SK-N-SH treated with all-trans-retinoic acid at 6 μM for 48 hours (cell line): ENCODE measurements around the gene QPRT.

ENCODE experiments used
- ATAC-seq: fragments of 200-7000 bp; cut with Tn5 transposase; 3 replicates; pipeline ENCODE4 v1.9.1; 2020; ENCODE audit warnings: mild to moderate bottlenecking, moderate library complexity
- ARNTL ChIP-seq: fragments of 450-650 bp; formaldehyde crosslinking; IDR thresholded peaks from 2 replicates; pipeline ENCODE4 v1.5.0; 2020; ENCODE audit warnings: low read depth, mild to moderate bottlenecking, moderate library complexity, borderline replicate concordance
- BACH2 ChIP-seq: fragments of 250-450 bp; sonication (Bioruptor Pico); IDR thresholded peaks from 2 replicates; pipeline ENCODE4 v1.9.0; 2021; ENCODE audit warnings: mild to moderate bottlenecking, borderline replicate concordance
- CREB5 ChIP-seq: fragments of 250-450 bp; sonication (Bioruptor Pico); IDR thresholded peaks from 2 replicates; pipeline ENCODE4 v1.5.1; 2020; ENCODE audit warnings: low read depth, mild to moderate bottlenecking, moderate library complexity
- CSDC2 ChIP-seq: fragments of 250-450 bp; sonication (Bioruptor Pico); IDR thresholded peaks from 2 replicates; pipeline ENCODE4 v1.5.0; 2020; ENCODE audit warnings: mild to moderate bottlenecking, moderate library complexity
- CSRNP3 ChIP-seq: fragments of 250-450 bp; sonication (Bioruptor Pico); IDR thresholded peaks from 2 replicates; pipeline ENCODE4 v1.5.1; 2021; ENCODE audit warnings: mild to moderate bottlenecking, moderate library complexity
- ESRRG ChIP-seq: fragments of 250-450 bp; sonication (Bioruptor Pico); IDR thresholded peaks from 2 replicates; pipeline ENCODE4 v1.6.1; 2021; ENCODE audit warnings: mild to moderate bottlenecking
- GLIS3 ChIP-seq: fragments of 250-450 bp; sonication (Bioruptor Pico); IDR thresholded peaks from 2 replicates; pipeline ENCODE4 v1.5.0; 2020; ENCODE audit warnings: mild to moderate bottlenecking, moderate library complexity
- ISL1 ChIP-seq: fragments of 250-450 bp; sonication (Bioruptor Pico); IDR thresholded peaks from 2 replicates; pipeline ENCODE4 v2.1.2; 2022; ENCODE audit warnings: mild to moderate bottlenecking, moderate library complexity
- OSR1 ChIP-seq: fragments of 250-450 bp; sonication (Bioruptor Pico); IDR thresholded peaks from 2 replicates; pipeline ENCODE4 v1.8.0; 2022; ENCODE audit warnings: moderate library complexity, mild to moderate bottlenecking, inconsistent platforms
- PATZ1 ChIP-seq: fragments of 250-450 bp; sonication (Bioruptor Pico); IDR thresholded peaks from 2 replicates; pipeline ENCODE4 v1.8.0; 2020; ENCODE audit warnings: mild to moderate bottlenecking, moderate library complexity, borderline replicate concordance
- PPARA ChIP-seq: fragments of 250-450 bp; sonication (Bioruptor Pico); IDR thresholded peaks from 2 replicates; pipeline ENCODE4 v1.5.0; 2020; ENCODE audit warnings: mild to moderate bottlenecking, borderline replicate concordance
- RARB ChIP-seq: fragments of 250-450 bp; sonication (Bioruptor Pico); IDR thresholded peaks from 2 replicates; pipeline ENCODE4 v1.8.0; 2021; ENCODE audit warnings: mild to moderate bottlenecking, moderate library complexity
- SNAI2 ChIP-seq: fragments of 250-450 bp; sonication (Bioruptor Pico); IDR thresholded peaks from 2 replicates; pipeline ENCODE4 v1.5.0; 2020; ENCODE audit warnings: mild to moderate bottlenecking, moderate library complexity
- TCF4 ChIP-seq: fragments of 250-450 bp; sonication (Bioruptor Pico); IDR thresholded peaks from 2 replicates; pipeline ENCODE4 v1.8.0; 2021; ENCODE audit warnings: mild to moderate bottlenecking, moderate library complexity, borderline replicate concordance
- TOX ChIP-seq: fragments of 250-450 bp; sonication (Bioruptor Pico); IDR thresholded peaks from 2 replicates; pipeline ENCODE4 v1.8.0; 2021; ENCODE audit warnings: mild to moderate bottlenecking, moderate library complexity, borderline replicate concordance
- TSHZ2 ChIP-seq: fragments of 250-450 bp; sonication (Bioruptor Pico); IDR thresholded peaks from 2 replicates; pipeline ENCODE4 v1.5.0; 2020; ENCODE audit warnings: mild to moderate bottlenecking, moderate library complexity
- ZC3H10 ChIP-seq: fragments of 250-450 bp; sonication (Bioruptor Pico); IDR thresholded peaks from 2 replicates; pipeline ENCODE4 v1.5.1; 2021; ENCODE audit warnings: mild to moderate bottlenecking, moderate library complexity
- ZFP30 ChIP-seq: fragments of 450-650 bp; formaldehyde crosslinking; IDR thresholded peaks from 2 replicates; pipeline ENCODE4 v1.5.0; 2022; ENCODE audit warnings: mild to moderate bottlenecking, moderate library complexity
- ZNF565 ChIP-seq: fragments of 450-650 bp; formaldehyde crosslinking; conservative IDR thresholded peaks from 2 replicates; pipeline ENCODE4 v1.5.0; 2020; ENCODE audit warnings: low read depth, mild to moderate bottlenecking, moderate library complexity
- ZNF70 ChIP-seq: fragments of 450-650 bp; formaldehyde crosslinking; IDR thresholded peaks from 2 replicates; pipeline ENCODE4 v1.5.0; 2020; ENCODE audit warnings: mild to moderate bottlenecking, moderate library complexity
- ZNF8 ChIP-seq: fragments of 450-650 bp; formaldehyde crosslinking; IDR thresholded peaks from 2 replicates; pipeline ENCODE4 v1.5.0; 2020; ENCODE audit warnings: mild to moderate bottlenecking, moderate library complexity

The QPRT gene

GRCh38 chr16:29658705-29659104 is 20.3 kb upstream of the QPRT start:
- TF ChIP-seq ZC3H10 (CRISPR knock-in tag) (no peak), PATZ1 (CRISPR knock-in tag) (no peak), ESRRG (no peak), OSR1 (CRISPR knock-in tag) (no peak), ZNF565 (no peak)
- ATAC-seq, result no peak

- ATAC-seq, result no peak
- TF ChIP-seq PPARA (CRISPR knock-in tag) (no peak), TCF4 (CRISPR knock-in tag) (no peak), CSDC2 (no peak), ZNF70 (CRISPR knock-in tag) (no peak), ZNF8 (no peak), ARNTL (CRISPR knock-in tag) (no peak), ISL1 (CRISPR knock-in tag) (no peak), ZFP30 (CRISPR knock-in tag) (no peak), GLIS3 (no peak), PATZ1 (CRISPR knock-in tag) (no peak), BACH2 (no peak), CSRNP3 (CRISPR knock-in tag) (no peak), RARB (no peak)
These were observed 16.8 kb upstream of the QPRT start for GRCh38 chr16:29662000-29662728.

GRCh38 chr16:29662729-29663015 is 16.3 kb upstream of the QPRT start:
- TF ChIP-seq PPARA (CRISPR knock-in tag) (no peak), RARB (no peak), TCF4 (CRISPR knock-in tag) (no peak), GLIS3 (no peak), ZC3H10 (CRISPR knock-in tag) (no peak), ZFP30 (CRISPR knock-in tag) (no peak), ZNF565 (no peak), ARNTL (CRISPR knock-in tag) (no peak), PATZ1 (CRISPR knock-in tag) (no peak), ESRRG (no peak), BACH2 (no peak), CSRNP3 (CRISPR knock-in tag) (no peak), TSHZ2 (CRISPR knock-in tag) (no peak), CREB5 (CRISPR knock-in tag) (no peak), OSR1 (CRISPR knock-in tag) (no peak), SNAI2 (CRISPR knock-in tag) (no peak), ISL1 (CRISPR knock-in tag) (no peak), ZNF8 (no peak), TOX (CRISPR knock-in tag) (no peak)
- no peak for ATAC-seq
